CD8-positive, alpha-beta memory T cell (primary cell): Measurements from ENCODE around the gene ANKAR. TPM values are rescaled to one million over a fixed set of nuclear protein-coding genes. Genes with fewer than 3 reads are reported as not detected.
A peak's percentile ranks its signal among the peaks of the same experiment; 100 is the strongest.

ENCODE experiments used
- CTCF ChIA-PET: fragments of 350-600 bp; sonication (Branson Sonifier 250); formaldehyde crosslinking; loops from one replicate; lab custom pipeline; 2021; ENCODE audit warnings: antibody characterized with exemption; lab: Charles Lee
- POLR2A ChIA-PET: fragments of 350-600 bp; sonication (Branson Sonifier 250); formaldehyde crosslinking; loops from one replicate; lab custom pipeline; 2021; ENCODE audit warnings: antibody characterized with exemption; lab: Charles Lee
- DNase-seq, 5 donors: peaks; one replicate each; pipeline versions ENCODE4 v3.0.0 to v3.0.0-alpha.2; 2020 to 2022; ENCODE audit warnings: mixed read lengths in 1 of 5
- H3K27ac ChIP-seq: one replicate; pipeline ENCODE4 v1.7.0; 2013; ENCODE audit warnings: low read depth, mild to moderate bottlenecking, low read length, moderate library complexity
- H3K27me3 ChIP-seq: 2 replicates; pipeline ENCODE4 v1.7.0; 2013; ENCODE audit warnings: low read length, mild to moderate bottlenecking; ENCODE audit not compliant: insufficient read depth, poor library complexity, severe bottlenecking
- H3K36me3 ChIP-seq: 2 replicates; pipeline ENCODE4 v1.7.0; 2013; ENCODE audit warnings: mild to moderate bottlenecking, low read length, moderate library complexity; ENCODE audit not compliant: insufficient read depth
- H3K4me1 ChIP-seq: 2 replicates; pipeline ENCODE4 v1.7.0; 2013; ENCODE audit warnings: mild to moderate bottlenecking, low read length, moderate library complexity; ENCODE audit not compliant: insufficient read depth
- H3K4me3 ChIP-seq: 2 replicates; pipeline ENCODE4 v1.7.0; 2013; ENCODE audit warnings: mild to moderate bottlenecking, low read length
- H3K9me3 ChIP-seq: 2 replicates; pipeline ENCODE4 v1.7.0; 2013; ENCODE audit warnings: mild to moderate bottlenecking, low read length
- H3K27ac Mint-ChIP-seq, 8 donors: one replicate each; pipeline ENCODE4 v1.8.0; 2020 to 2021; ENCODE audit warnings: mixed read lengths in 8 of 8, mild to moderate bottlenecking in 6 of 8, inconsistent platforms in 3 of 8, moderate library complexity in 3 of 8
- H3K27me3 Mint-ChIP-seq, 2 donors: one replicate each; pipeline ENCODE4 v1.8.0; 2020 to 2021; ENCODE audit warnings: mixed read lengths in 2 of 2, mild to moderate bottlenecking in 1 of 2, moderate library complexity in 1 of 2
- H3K36me3 Mint-ChIP-seq, 3 donors: one replicate each; pipeline ENCODE4 v1.8.0; 2020 to 2021; ENCODE audit warnings: mixed read lengths in 3 of 3, inconsistent platforms in 1 of 3, mild to moderate bottlenecking in 1 of 3
- H3K4me1 Mint-ChIP-seq, 3 donors: one replicate each; pipeline ENCODE4 v1.8.0; 2020 to 2021; ENCODE audit warnings: mixed read lengths in 3 of 3, inconsistent platforms in 1 of 3, mild to moderate bottlenecking in 1 of 3
- H3K4me3 Mint-ChIP-seq, 7 donors: one replicate each; pipeline ENCODE4 v1.8.0; 2020 to 2021; ENCODE audit warnings: mixed read lengths in 7 of 7, mild to moderate bottlenecking in 6 of 7, moderate library complexity in 4 of 7, inconsistent platforms in 2 of 7
- H3K9me3 Mint-ChIP-seq, 5 donors: one replicate each; pipeline ENCODE4 v1.8.0; 2020 to 2022; ENCODE audit warnings: mixed read lengths in 5 of 5, mild to moderate bottlenecking in 3 of 5, moderate library complexity in 2 of 5, inconsistent platforms in 1 of 5
- polyA plus RNA-seq: library from polyadenylated mRNA; unstranded; fragments of 300-500 nt; fragmentation: Illumina TruSeq; gene quantifications from one replicate; pipeline ENCODE4 v1.2.3, GENCODE V29; 2021
- total RNA-seq, 2 experiments: library from RNA; stranded (reverse); gene quantifications; one replicate each; pipeline ENCODE4 v1.2.3, GENCODE V29; 2021

The ANKAR gene
- total and polyA plus RNA-seq, 3 experiments from 2014 or later: 3.2 to 4.5 (median 3.3) TPM

- H3K27ac Mint-ChIP-seq: no peak overlapping the region
- ChIA-PET CTCF (interaction anchor here (1.0 to 4.3 kb wide), 2 partner anchors 15 to 17 kb away, joined by 3 to 76 read pairs; partner anchors contain the start of gene ASNSD1), POLR2A (interaction anchor here (0.7 to 4.5 kb wide), 3 partner anchors 15 to 837 kb away, joined by 3 to 22 read pairs (median 3); partner anchors contain the start of genes ASNSD1 and SLC40A1)
- Histone ChIP-seq H3K9me3 (no peaks in the 10 kb centered on the region), H3K27me3 (no peaks in the 10 kb centered on the region), H3K36me3 (peaks cover 7% of the 10 kb centered on the region), H3K27ac (no peak overlapping the region), H3K4me3 (no peak overlapping the region), H3K4me1 (peaks cover 18% of the 10 kb centered on the region)
- H3K27me3 Mint-ChIP-seq: no peaks in the 10 kb centered on the region
- H3K4me1 Mint-ChIP-seq: peaks cover 52 to 68% (median 64%) of the 10 kb centered on the region in 3 donors
- no peak overlapping the region for H3K4me3 Mint-ChIP-seq
- H3K9me3 Mint-ChIP-seq: peaks cover 0 to 7% (median 3%) of the 10 kb centered on the region in 5 donors
- peaks cover 9 to 24% (median 19%) of the 10 kb centered on the region in 3 donors for H3K36me3 Mint-ChIP-seq
- no peak for DNase-seq
Observed at GRCh38 chr2:189676471-189676870, 2.0 kb downstream of the ANKAR start.

GRCh38 chr2:189679226-189679625 is 4.8 kb downstream of the ANKAR start:
- H3K4me1 Mint-ChIP-seq: peaks cover 45 to 74% (median 59%) of the 10 kb centered on the region in 3 donors
- Histone ChIP-seq H3K4me3 (no peak overlapping the region), H3K4me1 (peaks cover 11% of the 10 kb centered on the region), H3K9me3 (no peaks in the 10 kb centered on the region), H3K36me3 (no peaks in the 10 kb centered on the region), H3K27ac (no peak overlapping the region), H3K27me3 (no peaks in the 10 kb centered on the region)
- H3K36me3 Mint-ChIP-seq: peaks cover 11 to 19% (median 15%) of the 10 kb centered on the region in 3 donors
- peak overlapping the region in 1 of 8 donors; percentile 12 for H3K27ac Mint-ChIP-seq
- no peaks in the 10 kb centered on the region for H3K27me3 Mint-ChIP-seq
- CTCF ChIA-PET: no interaction called here
- peaks cover 0 to 7% (median 3%) of the 10 kb centered on the region in 5 donors for H3K9me3 Mint-ChIP-seq
- H3K4me3 Mint-ChIP-seq: no peak overlapping the region
- POLR2A ChIA-PET: no interaction called here
- DNase-seq: no peak

- ChIA-PET CTCF (interaction anchor here (1.3 kb wide), 1 partner anchor 9 kb away, joined by 4 read pairs; no protein-coding TSS in a partner anchor), POLR2A (no interaction called here)
- no peaks in the 10 kb centered on the region for H3K27me3 Mint-ChIP-seq
- H3K9me3 ChIP-seq: no peaks in the 10 kb centered on the region
- H3K36me3 ChIP-seq: no peaks in the 10 kb centered on the region
- peaks cover 0 to 7% (median 3%) of the 10 kb centered on the region in 5 donors for H3K9me3 Mint-ChIP-seq
- H3K27ac ChIP-seq: no peak overlapping the region
- peaks cover 40 to 70% (median 55%) of the 10 kb centered on the region in 3 donors for H3K4me1 Mint-ChIP-seq
- peaks cover 10% of the 10 kb centered on the region for H3K4me1 ChIP-seq
- H3K36me3 Mint-ChIP-seq: peaks cover 8 to 19% (median 9%) of the 10 kb centered on the region in 3 donors
- no peak overlapping the region for H3K4me3 ChIP-seq
- H3K27me3 ChIP-seq: no peaks in the 10 kb centered on the region
- no peak for DNase-seq
- peak overlapping the region in 1 of 8 donors; percentile 57 for H3K27ac Mint-ChIP-seq
- H3K4me3 Mint-ChIP-seq: no peak overlapping the region
Observed at GRCh38 chr2:189681203-189681602, 6.7 kb downstream of the ANKAR start.

- POLR2A ChIA-PET: no interaction called here
- no peaks in the 10 kb centered on the region for H3K36me3 ChIP-seq
Observed at GRCh38 chr2:189681903-189682302, 7.4 kb downstream of the ANKAR start.

GRCh38 chr2:189683348-189683747 is 8.9 kb downstream of the ANKAR start:
- no peak overlapping the region for H3K27ac Mint-ChIP-seq
- POLR2A ChIA-PET: interaction anchor here (0.6 kb wide), 1 partner anchor 83 kb away, joined by 3 read pairs; no protein-coding TSS in a partner anchor
- H3K36me3 Mint-ChIP-seq: peaks cover 5 to 10% (median 9%) of the 10 kb centered on the region in 3 donors
- H3K4me1 Mint-ChIP-seq: peaks cover 36 to 60% (median 53%) of the 10 kb centered on the region in 3 donors
- no peaks in the 10 kb centered on the region for H3K27me3 Mint-ChIP-seq
- Histone ChIP-seq H3K4me1 (peaks cover 10% of the 10 kb centered on the region), H3K9me3 (no peaks in the 10 kb centered on the region), H3K27ac (no peak overlapping the region), H3K4me3 (no peak overlapping the region), H3K36me3 (no peaks in the 10 kb centered on the region), H3K27me3 (no peaks in the 10 kb centered on the region)
- CTCF ChIA-PET: interaction anchor here (2.3 to 3.1 kb wide), 2 partner anchors 9 to 22 kb away, joined by 11 to 17 read pairs; partner anchors contain the start of genes ANKAR and ASNSD1
- H3K4me3 Mint-ChIP-seq: no peak overlapping the region
- peaks cover 0 to 4% (median 3%) of the 10 kb centered on the region in 5 donors for H3K9me3 Mint-ChIP-seq
- DNase-seq: no peak

More at GRCh38 chr2:189681903-189682302, 7.4 kb downstream of the ANKAR start:
- H3K9me3 ChIP-seq: no peaks in the 10 kb centered on the region
- H3K4me1 ChIP-seq: peaks cover 10% of the 10 kb centered on the region
- H3K27me3 ChIP-seq: no peaks in the 10 kb centered on the region
- peaks cover 0 to 7% (median 3%) of the 10 kb centered on the region in 5 donors for H3K9me3 Mint-ChIP-seq
- no peaks in the 10 kb centered on the region for H3K27me3 Mint-ChIP-seq
- H3K27ac ChIP-seq: no peak overlapping the region
- no peak for DNase-seq
- H3K36me3 Mint-ChIP-seq: peaks cover 8 to 19% (median 8%) of the 10 kb centered on the region in 3 donors
- no peak overlapping the region for H3K4me3 Mint-ChIP-seq
- CTCF ChIA-PET: no interaction called here
- no peak overlapping the region for H3K27ac Mint-ChIP-seq
- peaks cover 41 to 65% (median 59%) of the 10 kb centered on the region in 3 donors for H3K4me1 Mint-ChIP-seq
- no peak overlapping the region for H3K4me3 ChIP-seq

- no peaks in the 10 kb centered on the region for H3K27me3 ChIP-seq
- H3K4me1 ChIP-seq: peaks cover 10% of the 10 kb centered on the region
- no peaks in the 10 kb centered on the region for H3K27me3 Mint-ChIP-seq
- no peak overlapping the region for H3K27ac ChIP-seq
- H3K36me3 ChIP-seq: no peaks in the 10 kb centered on the region
- no peaks in the 10 kb centered on the region for H3K9me3 Mint-ChIP-seq
- CTCF ChIA-PET: interaction anchor here (1.5 to 3.1 kb wide), 3 partner anchors 10 to 23 kb away, joined by 3 to 17 read pairs (median 11); partner anchors contain the start of genes ANKAR and ASNSD1
- H3K4me3 Mint-ChIP-seq: no peak overlapping the region
- peaks cover 0 to 13% (median 9%) of the 10 kb centered on the region in 3 donors for H3K36me3 Mint-ChIP-seq
- H3K4me3 ChIP-seq: no peak overlapping the region
- DNase-seq: no peak
- no peak overlapping the region for H3K27ac Mint-ChIP-seq
- POLR2A ChIA-PET: interaction anchor here (0.7 kb wide), 1 partner anchor 114 kb away, joined by 7 read pairs; no protein-coding TSS in a partner anchor
- peaks cover 24 to 47% (median 42%) of the 10 kb centered on the region in 3 donors for H3K4me1 Mint-ChIP-seq
- H3K9me3 ChIP-seq: no peaks in the 10 kb centered on the region
Observed at GRCh38 chr2:189684811-189685210, 10.3 kb downstream of the ANKAR start.

- Histone ChIP-seq H3K9me3 (no peaks in the 10 kb centered on the region), H3K27ac (no peak overlapping the region), H3K27me3 (no peaks in the 10 kb centered on the region), H3K4me3 (no peak overlapping the region), H3K4me1 (peaks cover 10% of the 10 kb centered on the region), H3K36me3 (no peaks in the 10 kb centered on the region)
- DNase-seq: no peak
- POLR2A ChIA-PET: no interaction called here
- no peaks in the 10 kb centered on the region for H3K9me3 Mint-ChIP-seq
- H3K4me1 Mint-ChIP-seq: peaks cover 17 to 40% (median 34%) of the 10 kb centered on the region in 3 donors
- CTCF ChIA-PET: interaction anchor here (1.5 to 3.1 kb wide), 2 partner anchors 11 to 14 kb away, joined by 3 to 17 read pairs; partner anchors contain the start of gene ANKAR
- H3K36me3 Mint-ChIP-seq: peaks cover 0 to 13% (median 10%) of the 10 kb centered on the region in 3 donors
- no peak overlapping the region for H3K4me3 Mint-ChIP-seq
- no peaks in the 10 kb centered on the region for H3K27me3 Mint-ChIP-seq
- peak overlapping the region in 4 of 8 donors; percentile 31 to 81 (median 50) for H3K27ac Mint-ChIP-seq
Observed at GRCh38 chr2:189685540-189686229, 11.2 kb downstream of the ANKAR start.
